ENCODE measurements around the gene CIROP.

The CIROP gene
- total RNA-seq, result 0 to 0.09 (median 0) reads per million in 4 experiments

DNA sequence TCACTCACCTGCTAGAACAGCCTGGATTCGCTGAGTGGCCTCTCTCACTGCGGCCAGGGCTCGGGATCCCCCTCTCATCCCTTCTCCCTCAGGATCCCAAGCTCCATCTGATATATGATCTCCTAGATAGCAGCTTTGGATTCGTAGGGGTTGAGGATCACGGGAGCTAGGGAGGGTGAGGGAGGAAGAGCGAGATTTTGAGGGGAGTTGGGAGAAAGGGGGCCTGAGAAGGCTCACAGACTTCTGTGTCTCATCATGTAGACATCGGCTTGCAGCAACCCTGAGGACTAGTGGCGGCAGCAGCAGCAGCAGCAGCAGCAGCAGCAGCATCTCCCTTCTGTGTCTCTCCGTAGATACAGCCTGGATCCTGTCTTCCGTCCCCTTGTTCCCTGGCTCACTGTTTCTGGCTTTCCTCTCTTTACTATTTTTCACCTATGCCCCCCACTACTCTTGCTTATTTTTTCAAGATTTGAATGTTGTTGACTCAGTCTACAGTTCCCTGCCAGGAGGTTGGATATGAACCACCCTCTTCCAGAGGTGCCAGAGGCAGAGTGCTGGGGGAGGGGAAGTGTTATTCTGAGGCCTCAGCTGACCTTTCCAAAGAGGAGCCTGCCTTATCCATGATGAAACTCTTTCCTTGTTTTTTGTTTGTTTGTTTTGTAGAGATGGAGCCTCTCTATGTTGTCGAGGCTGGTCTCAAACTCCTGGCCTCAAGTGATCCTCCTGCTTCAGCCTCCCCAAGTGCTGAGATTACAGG is at the start of gene CIROP:
Gene CIROP, minus strand, starts transcription at position 399 of the 757 bp plus-strand sequence. Its CDS starts 69 bp downstream, at position 330.
- DNase-seq, result no peak

- no peak for DNase-seq
Observed at GRCh38 chr14:23153851-23154796, 49.3 kb upstream of the CIROP start.

- no peak for DNase-seq
Observed at GRCh38 chr14:23151342-23151741, 46.6 kb upstream of the CIROP start.

DNA sequence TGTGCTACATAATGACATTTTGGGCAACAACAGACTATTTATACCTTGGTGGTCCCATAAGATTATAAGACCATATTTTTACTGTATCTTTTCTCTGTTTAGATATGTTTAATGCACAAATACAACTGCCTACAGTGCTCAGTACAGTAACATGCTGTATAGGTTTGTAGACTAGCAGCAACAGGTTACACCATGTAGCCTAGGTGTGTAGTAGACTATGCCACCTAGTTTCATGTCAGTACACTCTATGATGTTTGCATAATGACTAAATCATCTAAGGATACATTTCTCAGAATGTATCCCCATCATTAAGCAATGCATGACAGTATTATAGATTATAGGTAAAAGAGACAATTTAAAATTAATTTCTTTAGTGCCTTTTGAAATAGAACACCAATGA is 45.0 kb upstream of the CIROP start:
- no peak for DNase-seq

- no peak for DNase-seq
Observed at GRCh38 chr14:23148591-23149249, 43.9 kb upstream of the CIROP start.

GRCh38 chr14:23147676-23148075 is 42.9 kb upstream of the CIROP start:
- DNase-seq, result no peak

- no peak for DNase-seq
Observed at GRCh38 chr14:23146980-23147379, 42.2 kb upstream of the CIROP start.

- DNase-seq, result no peak
Observed at GRCh38 chr14:23146351-23146910, 41.6 kb upstream of the CIROP start.

- DNase-seq, result no peak
Observed at GRCh38 chr14:23145794-23146350, 41.1 kb upstream of the CIROP start.

GRCh38 chr14:23143911-23144310 is 39.1 kb upstream of the CIROP start:
- no peak for DNase-seq

DNA sequence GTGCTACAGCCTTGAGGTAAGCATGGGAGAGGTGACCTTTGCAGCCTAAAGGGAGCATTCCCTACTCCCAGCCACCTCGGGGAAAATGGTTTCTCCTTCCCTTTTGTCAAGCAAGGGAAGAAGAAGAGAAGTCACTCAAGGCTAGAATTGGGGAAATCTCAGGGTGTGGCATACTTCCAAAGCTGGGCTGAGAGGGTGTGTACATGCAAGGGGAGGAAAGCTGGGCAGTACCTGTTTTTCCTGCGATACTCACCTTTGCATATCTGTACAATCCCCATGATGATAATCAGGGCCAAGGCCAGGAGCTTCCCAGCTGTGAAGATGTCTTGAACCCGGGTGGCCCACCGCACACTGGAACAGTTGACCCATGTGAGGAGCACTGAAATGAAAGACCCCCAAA is 38.0 kb upstream of the CIROP start:
- no peak for DNase-seq

DNA sequence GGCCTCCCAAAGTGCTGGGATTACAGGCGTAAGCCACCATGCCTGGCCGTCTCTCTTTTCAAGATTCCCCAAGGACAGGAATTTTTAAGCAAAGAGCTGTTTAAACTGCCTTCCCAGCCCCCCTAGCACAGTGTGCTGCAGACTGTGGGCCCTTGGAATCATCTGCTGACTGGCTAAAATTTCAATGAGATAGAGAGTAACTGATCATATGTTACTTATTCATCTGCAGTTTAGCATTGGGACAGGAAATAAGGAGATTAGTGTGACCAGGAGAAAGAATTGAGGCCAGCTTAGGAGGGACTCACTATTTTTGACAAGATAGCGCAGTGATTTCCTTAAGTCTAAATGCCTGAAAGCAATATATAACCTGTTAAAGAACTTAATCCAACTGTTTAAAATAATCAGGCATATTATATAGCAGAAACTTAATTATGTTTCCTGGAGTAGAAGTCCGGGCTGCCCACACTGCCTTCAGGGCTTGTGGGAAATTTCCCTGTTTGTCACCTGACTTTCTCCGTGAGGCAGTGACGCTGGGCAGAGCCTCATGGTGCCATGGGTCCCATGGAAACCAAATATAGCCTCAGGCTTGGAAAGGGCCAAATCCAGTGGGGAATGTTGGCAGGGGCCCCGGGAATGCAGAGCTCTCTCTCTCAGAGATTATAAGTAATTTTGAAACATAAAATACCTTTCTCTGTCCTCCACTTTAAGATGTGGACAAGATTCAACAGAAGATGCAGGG is 37.1 kb upstream of the CIROP start:
- no peak for DNase-seq

GRCh38 chr14:23140371-23140770 is 35.6 kb upstream of the CIROP start:
- DNase-seq, result no peak

DNA sequence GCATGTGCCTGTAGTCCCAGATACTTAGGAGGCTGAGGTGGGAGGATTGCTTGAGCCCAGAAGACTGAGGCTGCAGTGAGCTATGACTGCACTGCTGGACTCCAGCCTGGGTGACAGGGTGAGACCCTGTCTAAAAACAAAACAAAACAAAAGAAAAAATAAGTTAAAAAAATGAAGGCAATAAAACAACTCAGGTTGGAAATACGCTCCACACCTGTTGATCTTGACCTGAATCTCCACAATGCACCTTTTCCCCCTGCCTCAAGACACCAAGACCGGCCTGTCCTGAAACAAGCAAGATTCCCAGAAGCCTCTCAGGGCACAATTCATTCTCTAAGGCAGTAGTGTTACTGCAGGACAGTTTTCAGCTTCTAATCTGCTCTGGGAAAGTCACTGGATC is 35.1 kb upstream of the CIROP start:
- no peak for DNase-seq

GRCh38 chr14:23137813-23138535 is 33.2 kb upstream of the CIROP start:
- no peak for DNase-seq

DNA sequence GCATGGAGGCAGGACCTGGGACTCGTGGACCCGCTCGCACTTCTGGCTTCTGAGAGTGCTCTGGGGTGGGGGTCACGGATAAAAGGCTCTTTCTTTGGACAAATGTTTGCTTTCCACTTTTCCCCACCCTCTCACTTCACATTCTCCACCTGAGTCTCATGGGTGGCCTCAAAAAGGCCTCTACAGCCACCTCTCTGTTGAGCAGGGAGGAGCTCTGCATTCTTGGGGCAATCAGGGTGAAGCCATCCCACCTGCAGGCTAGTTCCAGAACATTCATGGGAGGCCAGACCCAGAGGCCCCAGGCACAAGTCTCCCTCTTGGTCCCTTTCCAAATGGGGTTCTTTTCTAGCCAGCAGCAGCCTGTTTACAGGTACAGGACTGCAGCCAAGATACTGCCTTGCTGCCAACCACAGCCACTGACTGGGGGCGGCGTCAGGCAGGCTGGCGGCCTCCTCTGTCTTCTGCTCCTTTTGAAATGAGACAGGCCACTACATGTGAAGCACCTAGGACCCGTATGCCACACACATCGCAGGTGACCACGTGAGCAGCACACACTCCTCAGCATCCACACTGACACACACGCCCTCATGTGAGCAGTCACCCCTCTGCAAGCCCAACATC is 32.5 kb upstream of the CIROP start:
- no peak for DNase-seq

GRCh38 chr14:23136566-23137133 is 31.9 kb upstream of the CIROP start:
- no peak for DNase-seq

- no peak for DNase-seq
Observed at GRCh38 chr14:23132970-23133369, 28.2 kb upstream of the CIROP start.

GRCh38 chr14:23131482-23131881 is 26.7 kb upstream of the CIROP start:
- DNase-seq, result no peak

DNA sequence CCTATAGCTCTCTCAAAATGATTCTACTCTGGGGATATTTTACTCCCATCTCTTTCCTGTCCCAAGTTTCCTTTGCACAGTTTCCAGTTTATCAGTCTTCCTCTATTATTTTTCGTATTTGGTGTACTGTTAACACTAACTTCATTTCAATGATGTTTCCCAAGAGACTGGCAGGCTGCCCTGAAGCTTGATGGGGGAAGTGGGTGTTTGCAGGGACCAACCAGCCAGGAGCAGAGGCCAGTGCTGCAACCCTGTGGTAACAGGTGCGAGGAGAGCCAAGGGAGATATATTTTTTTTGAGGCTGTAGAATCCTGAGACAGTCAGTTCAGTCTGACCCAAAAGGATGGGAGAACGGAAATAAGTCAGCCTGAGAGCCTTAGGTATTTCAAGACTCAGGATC is 26.1 kb upstream of the CIROP start:
- DNase-seq, result no peak

Data from effector CD8-positive, alpha-beta T cell (primary cell).